Heart left ventricle (tissue), 16 donors: Measurements from ENCODE around the gene SYTL5. TPM values are rescaled to one million over a fixed set of nuclear protein-coding genes. Genes with fewer than 3 reads are reported as not detected.

ENCODE experiments used
- ATAC-seq, 4 donors: fragments of 200-7000 bp; cut with Tn5 transposase; one replicate each; pipeline ENCODE4 v1.9.1; 2020 to 2022; ENCODE audit warnings: moderate library complexity in 4 of 4, mild to moderate bottlenecking in 3 of 4, moderate number of reproducible peaks in 1 of 4
- DNase-seq, 5 donors: peaks; one replicate each; pipeline ENCODE4 v3.0.0-alpha.2; 2020
- H3K27ac ChIP-seq, 12 donors: fragments of 200-600 bp; sonication (generic) in 4 of 12; one replicate each; pipeline versions ENCODE4 v1.5.0 to v1.8.0; 2016 to 2022; ENCODE audit warnings: mild to moderate bottlenecking in 2 of 12
- H3K27me3 ChIP-seq, 9 donors: fragments of 200-600 bp; sonication (generic) in 2 of 9; one replicate each; pipeline versions ENCODE4 v1.5.1 to v1.8.0; 2016 to 2022; ENCODE audit warnings: mild to moderate bottlenecking in 3 of 9
- H3K36me3 ChIP-seq, 9 donors: fragments of 200-600 bp; sonication (generic) in 2 of 9; one replicate each; pipeline versions ENCODE4 v1.5.0 to v1.8.0; 2018 to 2022; ENCODE audit warnings: mild to moderate bottlenecking in 2 of 9
- H3K4me1 ChIP-seq, 12 donors: fragments of 200-600 bp; sonication (generic) in 4 of 12; one replicate each; pipeline versions ENCODE4 v1.5.0 to v1.8.0; 2016 to 2022; ENCODE audit warnings: mild to moderate bottlenecking in 3 of 12
- H3K4me3 ChIP-seq, 12 donors: fragments of 200-600 bp; sonication (generic) in 4 of 12; one replicate each; pipeline versions ENCODE4 v1.5.0 to v1.8.0; 2017 to 2022; ENCODE audit warnings: mild to moderate bottlenecking in 9 of 12, moderate library complexity in 4 of 12
- H3K9me3 ChIP-seq, 12 donors: fragments of 200-600 bp; sonication (generic) in 4 of 12; one replicate each; pipeline versions ENCODE4 v1.5.0 to v1.8.0; 2016 to 2022; ENCODE audit warnings: mild to moderate bottlenecking in 1 of 12
- POLR2A ChIP-seq, 2 donors: fragments of 450-650 bp; IDR thresholded peaks; one replicate each; pipeline ENCODE4 v1.6.1; 2017; ENCODE audit warnings: antibody characterized with exemption in 2 of 2, mild to moderate bottlenecking in 2 of 2, moderate library complexity in 2 of 2
- WGBS, 4 donors: extraction: QIAGEN DNeasy Blood & Tissue Kit in 2 of 4; methylation state at CpG; one replicate each; pipeline versions ENCODE4 v1.1.5 to v1.1.7; 2013 to 2018; 5-methylcytosine and 5-hydroxymethylcytosine counted together
- intact Hi-C, 10 donors: fragments of 100-400 bp; cut with DNase I; formaldehyde crosslinking; loops; one replicate each; pipeline versions ENCODE4 v1.11.1 to v1.14.2; 2022
- polyA plus RNA-seq, 2 donors: library from polyadenylated mRNA; stranded (reverse); fragments of 200-250 nt; gene quantifications; one replicate each; pipeline ENCODE4 v1.2.3, GENCODE V29; 2013
- total RNA-seq, 9 donors: library from RNA; depleted of rRNA in 2 of 9; stranded (reverse); fragments of >200 nt in 2 of 9; fragmentation: NEBNext Ultra II Directional in 3 of 9; extraction: Animal tissue kit (Norgen Biotek cat#: 25700) in 3 of 9; gene quantifications; one replicate each; pipeline versions ENCODE4 v1.1.0 to v1.2.4, GENCODE V29; 2016 to 2023
- TF ChIP-seq, protein P1 (sequence below), 12 donors: fragments of 200-600 bp; sonication (generic) in 4 of 12; IDR thresholded peaks; one replicate each; pipeline versions ENCODE4 v1.5.0 to v1.8.0; 2018 to 2022; ENCODE audit warnings: antibody characterized with exemption in 12 of 12, mild to moderate bottlenecking in 5 of 12
- donor health status: ischemic (EF 13 %, LVEDD 7.1; RV severe dilation, severe dysfunction).
- donor health status: healthy with polysubstance abuse.
- donor health status: DM: no; HTN: yes; CAD: no.
- donor health status: DM: no; HTN: no; CAD: no.
- donor health status: ischemic (EF 25% LVEDD 6.9; RV normal size, moderate dysfunction).
- donor health status: ischemic (EF 25% LVEDD 5.7; RV mildly dilated, moderate dysfunction).
- donor health status: healthy.
- donor health status: DM: yes; HTN: yes; CAD: no.
- donor health status: ischemic (EF 35%, LVEDD 5.7; RV mildly dilated, moderate dysfunction).
- donor health status: nonischemic (EF 11% LVEDD 7.7; RV severe dilation, severe dysfunction).
- donor health status: DM: yes; HTN: yes; CAD: no.
- donor health status: PGD.
- donor health status: ischemic (EF 29% LVEDD 5.4; RV normal size, mild dysfunction).
- donor health status: nonischemic (EF 23%, LVEDD 6.1; RV moderate dilation, normal function).

Gene SYTL5
- total and polyA plus RNA-seq, 11 donors, result 0.04 to 2.8 (median 0.29) TPM; not detected in 2

DNA sequence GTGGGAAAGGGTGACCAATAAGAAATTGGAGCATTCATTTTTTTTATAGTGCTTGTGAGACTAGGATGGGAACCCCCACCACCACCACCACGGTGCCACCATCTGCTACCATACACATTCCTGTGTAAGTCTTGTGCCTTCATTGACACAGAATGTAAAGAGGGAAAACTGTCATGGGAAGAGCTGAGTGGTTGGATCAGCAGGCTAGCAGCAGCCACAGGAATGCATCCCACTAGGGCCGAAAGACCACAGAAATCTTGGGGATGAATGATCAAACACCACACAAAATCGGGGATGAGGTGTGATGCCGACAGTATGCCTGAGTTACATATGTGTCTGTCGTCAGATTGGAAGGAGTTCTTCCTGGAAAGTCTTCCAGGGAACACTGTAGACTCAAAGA, 145.1 kb downstream of the SYTL5 start:
- no peak for ATAC-seq
- Histone ChIP-seq H3K4me1 (peaks cover 0 to 4% (median 0%) of the 10 kb centered on the region in 12 donors), H3K4me3 (no peak overlapping the region), H3K27me3 (peaks cover 0 to 7% (median 0%) of the 10 kb centered on the region in 9 donors), H3K36me3 (peaks cover 0 to 9% (median 0%) of the 10 kb centered on the region in 9 donors), H3K27ac (no peak overlapping the region), H3K9me3 (no peaks in the 10 kb centered on the region)
- TF ChIP-seq POLR2A (IDR thresholded peaks at IDR 0.05), result no peak
- TF ChIP-seq, protein P1, sequence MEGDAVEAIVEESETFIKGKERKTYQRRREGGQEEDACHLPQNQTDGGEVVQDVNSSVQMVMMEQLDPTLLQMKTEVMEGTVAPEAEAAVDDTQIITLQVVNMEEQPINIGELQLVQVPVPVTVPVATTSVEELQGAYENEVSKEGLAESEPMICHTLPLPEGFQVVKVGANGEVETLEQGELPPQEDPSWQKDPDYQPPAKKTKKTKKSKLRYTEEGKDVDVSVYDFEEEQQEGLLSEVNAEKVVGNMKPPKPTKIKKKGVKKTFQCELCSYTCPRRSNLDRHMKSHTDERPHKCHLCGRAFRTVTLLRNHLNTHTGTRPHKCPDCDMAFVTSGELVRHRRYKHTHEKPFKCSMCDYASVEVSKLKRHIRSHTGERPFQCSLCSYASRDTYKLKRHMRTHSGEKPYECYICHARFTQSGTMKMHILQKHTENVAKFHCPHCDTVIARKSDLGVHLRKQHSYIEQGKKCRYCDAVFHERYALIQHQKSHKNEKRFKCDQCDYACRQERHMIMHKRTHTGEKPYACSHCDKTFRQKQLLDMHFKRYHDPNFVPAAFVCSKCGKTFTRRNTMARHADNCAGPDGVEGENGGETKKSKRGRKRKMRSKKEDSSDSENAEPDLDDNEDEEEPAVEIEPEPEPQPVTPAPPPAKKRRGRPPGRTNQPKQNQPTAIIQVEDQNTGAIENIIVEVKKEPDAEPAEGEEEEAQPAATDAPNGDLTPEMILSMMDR (IDR thresholded peaks at IDR 0.05), result no peak
- intact Hi-C loops, result no loop called here
- DNase-seq, result no peak
- 65 to 86% (median 77%) methylated on average over 5 of the region's 5 CpGs for WGBS, 4 donors

DNA sequence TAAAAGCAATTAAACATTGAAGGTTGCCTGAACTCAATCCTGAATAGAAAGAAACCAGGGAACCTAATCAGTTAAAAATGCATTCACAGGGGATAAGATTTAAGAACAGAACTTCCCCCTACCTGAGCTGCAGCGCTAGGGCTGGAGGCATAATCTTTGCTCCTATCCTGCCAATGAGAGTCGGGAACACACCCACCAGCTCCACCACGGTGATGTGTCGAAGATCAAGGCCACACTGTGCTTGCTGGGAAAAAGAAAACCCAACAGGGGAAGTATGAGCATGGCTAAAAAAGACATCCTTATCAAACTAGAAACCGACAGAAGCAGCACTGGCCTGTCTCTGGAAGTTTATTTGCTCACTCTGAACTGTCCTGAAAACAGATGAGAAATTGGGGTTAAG, 148.0 kb downstream of the SYTL5 start:
- 45 to 58% (median 53%) methylated on average over 5 of the region's 5 CpGs for WGBS, 4 donors
- no peak for TF ChIP-seq POLR2A (IDR thresholded peaks at IDR 0.05)
- TF ChIP-seq, protein P1 (IDR thresholded peaks at IDR 0.05), result no peak
- Histone ChIP-seq H3K4me1 (peaks cover 0 to 4% (median 0%) of the 10 kb centered on the region in 12 donors), H3K27me3 (peaks cover 0 to 10% (median 0%) of the 10 kb centered on the region in 9 donors), H3K27ac (no peak overlapping the region), H3K9me3 (no peaks in the 10 kb centered on the region), H3K36me3 (peaks cover 0 to 15% (median 0%) of the 10 kb centered on the region in 9 donors), H3K4me3 (no peak overlapping the region)
- no peak for ATAC-seq
- DNase-seq, result no peak
- intact Hi-C loops, result no loop called here

DNA sequence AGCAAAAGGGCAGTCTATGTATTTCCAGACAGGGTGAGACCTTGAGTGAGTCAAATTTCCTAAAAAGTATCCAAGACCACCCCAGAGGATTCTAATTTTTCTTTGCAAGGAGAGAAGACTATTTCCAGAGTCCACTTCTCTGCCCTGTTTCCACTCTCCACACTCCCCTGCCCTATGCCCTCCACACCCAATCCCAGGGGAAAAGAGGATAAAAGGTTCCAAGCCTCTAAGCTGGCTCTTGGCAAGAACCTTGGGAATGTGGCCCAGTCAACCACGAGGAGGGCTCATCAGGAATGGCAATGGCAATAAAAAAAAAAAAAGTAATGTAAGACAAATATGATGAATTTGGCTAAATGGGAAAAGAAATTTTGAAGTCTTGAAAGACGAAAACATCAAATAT, 148.5 kb downstream of the SYTL5 start:
- H3K27ac ChIP-seq, result no peak overlapping the region
- TF ChIP-seq, protein P1 (IDR thresholded peaks at IDR 0.05), result no peak
- TF ChIP-seq POLR2A (IDR thresholded peaks at IDR 0.05), result no peak
- H3K9me3 ChIP-seq, result no peaks in the 10 kb centered on the region
- 31 to 63% (median 45%) methylated on average over 2 of the region's 2 CpGs for WGBS, 4 donors
- peaks cover 0 to 4% (median 0%) of the 10 kb centered on the region in 12 donors for H3K4me1 ChIP-seq
- intact Hi-C loops, result no loop called here
- no peak for ATAC-seq
- peaks cover 0 to 10% (median 0%) of the 10 kb centered on the region in 9 donors for H3K27me3 ChIP-seq
- H3K36me3 ChIP-seq, result peaks cover 0 to 19% (median 0%) of the 10 kb centered on the region in 9 donors
- H3K4me3 ChIP-seq, result no peak overlapping the region
- DNase-seq, result no peak

DNA sequence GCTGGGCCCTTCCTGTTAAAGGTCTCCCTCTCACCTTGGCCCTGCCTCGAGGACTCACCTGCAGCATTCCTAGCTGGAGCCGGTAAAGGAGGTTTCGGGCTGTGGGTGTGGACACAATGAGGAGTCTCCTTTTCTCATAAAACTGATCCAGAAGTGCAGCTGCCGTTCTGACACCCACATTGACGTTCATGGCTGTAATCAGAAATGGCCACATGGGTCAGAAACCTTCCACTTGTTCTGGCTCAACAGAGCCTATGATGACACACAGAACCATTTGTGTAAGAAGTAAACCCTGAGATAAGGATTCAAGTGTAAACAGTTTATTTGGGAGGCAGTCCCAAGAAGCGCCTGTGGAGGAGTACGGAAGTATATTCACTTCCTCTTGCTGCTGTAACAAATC, 150.5 kb downstream of the SYTL5 start:
- peaks cover 0 to 4% (median 0%) of the 10 kb centered on the region in 12 donors for H3K4me1 ChIP-seq
- intact Hi-C loops, result no loop called here
- no peak overlapping the region for H3K4me3 ChIP-seq
- TF ChIP-seq, protein P1 (IDR thresholded peaks at IDR 0.05), result no peak
- no peak for TF ChIP-seq POLR2A (IDR thresholded peaks at IDR 0.05)
- no peak for DNase-seq
- H3K27ac ChIP-seq, result no peak overlapping the region
- no peaks in the 10 kb centered on the region for H3K9me3 ChIP-seq
- H3K36me3 ChIP-seq, result peaks cover 0 to 23% (median 0%) of the 10 kb centered on the region in 9 donors
- WGBS, 4 donors, result 75 to 94% (median 88%) methylated on average over 5 to 7 of the region's 7 CpGs
- H3K27me3 ChIP-seq, result peaks cover 0 to 7% (median 0%) of the 10 kb centered on the region in 9 donors
- no peak for ATAC-seq
